ENCODE data around the gene FBLN2.
A peak's percentile ranks its signal among the peaks of the same experiment; 100 is the strongest.
"Not testable (repeated sequence)": the region's sequence is repeated elsewhere in the genome, so short reads cannot be mapped to it uniquely, and the experiment has no call there.

The FBLN2 gene

DNA sequence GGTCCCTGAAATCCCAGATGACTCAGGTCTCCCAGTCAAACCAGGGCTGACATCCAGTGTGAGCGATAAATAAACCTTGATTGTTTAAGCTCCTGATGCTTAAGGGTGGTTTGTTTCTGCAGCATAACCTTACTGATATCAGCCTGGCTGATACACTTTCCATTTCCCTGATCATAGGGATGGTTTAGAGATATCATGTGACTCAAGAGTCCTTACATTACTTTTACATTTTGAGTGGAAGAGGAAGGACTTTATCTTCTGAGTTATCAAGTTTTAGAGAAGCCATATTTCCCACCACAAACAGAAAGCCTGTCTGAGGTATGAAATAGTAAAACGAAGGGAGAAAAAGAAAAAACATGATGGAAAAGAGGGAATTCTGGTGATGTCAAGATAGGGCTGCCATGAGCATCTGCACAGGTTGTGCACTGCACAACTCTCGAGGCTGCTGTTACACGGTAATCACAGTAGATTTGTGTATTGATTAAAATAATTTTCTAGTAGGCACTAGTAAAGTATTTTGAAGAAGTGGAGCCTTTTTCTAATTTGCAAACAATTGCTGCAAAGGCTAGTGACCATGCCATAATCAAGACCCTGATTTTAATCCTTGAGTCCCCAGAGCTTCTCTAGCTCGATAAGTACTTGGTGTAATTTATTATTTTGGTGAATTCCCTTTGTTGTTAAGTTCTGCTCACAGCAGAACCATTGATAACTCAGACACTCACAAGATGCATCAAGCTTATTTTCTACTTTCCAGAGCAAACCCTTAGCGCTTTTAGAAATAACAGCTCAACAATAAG is 34.1 kb upstream of the FBLN2 start:
- DNase-seq: no peak

- no peak for DNase-seq
Observed at GRCh38 chr3:13515786-13516759, 32.9 kb upstream of the FBLN2 start.

DNA sequence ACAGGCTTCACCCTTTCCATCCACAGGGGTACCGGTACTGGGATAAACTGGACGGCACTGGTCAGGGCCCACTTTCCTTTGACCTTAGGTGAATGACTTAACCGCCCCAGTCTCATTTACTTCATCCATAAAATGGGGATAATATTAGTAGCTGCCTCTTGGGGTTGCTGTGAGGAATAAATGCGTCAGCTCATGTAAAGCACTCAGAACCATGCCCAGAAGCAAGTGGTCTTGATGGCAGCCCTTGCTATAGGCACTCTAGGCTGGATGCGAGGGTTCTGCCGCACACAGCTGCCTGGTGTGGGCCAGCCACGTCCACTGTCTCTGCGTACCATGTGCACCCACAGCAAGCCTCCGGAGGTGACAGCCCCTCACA is 32.2 kb upstream of the FBLN2 start:
- DNase-seq: no peak

GRCh38 chr3:13517253-13517977 is 31.5 kb upstream of the FBLN2 start:
- no peak for DNase-seq

- DNase-seq: no peak
Observed at GRCh38 chr3:13518516-13518953, 30.4 kb upstream of the FBLN2 start.

DNA sequence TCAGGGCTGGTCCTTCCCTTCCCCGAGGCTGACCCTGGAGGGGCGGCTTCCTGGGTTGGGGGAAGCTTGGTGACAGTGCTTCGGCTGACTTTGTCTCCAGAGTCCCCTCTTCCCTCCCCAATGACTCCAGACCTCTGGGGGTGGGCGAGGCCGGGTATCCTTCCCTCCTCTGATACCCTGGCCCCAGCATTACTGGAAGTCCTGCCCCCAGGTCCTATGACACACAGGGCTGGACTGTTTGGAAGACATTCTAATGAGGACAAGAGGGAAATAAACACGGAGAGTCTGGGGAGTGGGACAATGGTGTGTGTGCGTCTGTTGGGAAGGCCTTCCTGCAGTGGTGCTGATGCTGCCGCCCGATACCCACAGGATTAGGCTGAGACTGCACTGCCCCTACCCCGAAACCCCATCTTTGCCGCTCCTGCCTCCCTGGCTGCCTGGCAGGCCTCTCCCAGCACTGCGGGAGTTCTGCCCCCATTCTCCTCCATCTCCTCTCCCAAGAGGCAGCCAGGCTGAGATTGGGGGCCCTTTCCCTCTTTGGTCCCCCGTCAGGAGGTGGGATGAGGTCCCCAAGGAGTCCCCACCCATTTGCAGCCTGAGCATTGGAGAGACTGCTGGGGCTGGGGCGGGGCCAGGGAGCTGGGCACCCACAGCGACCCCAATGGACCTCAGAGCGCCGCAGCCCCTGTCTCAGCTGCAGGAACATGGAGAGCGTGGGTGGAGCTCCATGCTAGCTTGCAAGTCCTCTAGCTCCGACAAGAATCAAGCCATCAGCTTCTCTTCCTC is 29.7 kb upstream of the FBLN2 start:
- DNase-seq: no peak

DNA sequence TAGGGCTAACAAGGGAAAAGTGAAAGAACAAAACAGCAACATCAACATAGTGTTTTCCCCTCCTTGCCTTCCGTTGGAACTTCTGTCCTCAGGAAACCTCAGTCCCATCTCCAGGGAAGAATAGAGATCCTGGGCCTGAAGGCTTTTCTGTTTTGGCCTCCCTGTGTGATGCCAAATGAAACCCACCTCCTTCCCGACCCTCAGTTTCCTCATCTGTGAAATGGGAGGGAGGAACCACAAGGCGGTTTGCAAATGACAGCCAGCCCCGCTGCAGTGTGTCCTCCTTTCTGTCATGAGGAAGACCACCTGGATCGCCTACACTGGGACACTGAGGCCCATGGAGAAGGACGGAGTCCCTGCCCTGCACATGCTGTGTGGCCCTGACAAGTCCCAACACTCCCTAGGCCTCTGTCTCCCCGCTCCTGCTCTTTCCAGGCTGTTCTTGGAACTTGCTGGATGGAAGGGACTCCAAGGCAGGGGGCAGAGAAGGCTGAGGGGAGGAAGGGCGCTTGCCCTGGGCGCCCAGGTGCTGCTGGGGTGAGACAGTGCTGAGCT is 28.5 kb upstream of the FBLN2 start:
- no peak for DNase-seq

GRCh38 chr3:13521309-13521708 is 27.6 kb upstream of the FBLN2 start:
- DNase-seq: no peak

DNA sequence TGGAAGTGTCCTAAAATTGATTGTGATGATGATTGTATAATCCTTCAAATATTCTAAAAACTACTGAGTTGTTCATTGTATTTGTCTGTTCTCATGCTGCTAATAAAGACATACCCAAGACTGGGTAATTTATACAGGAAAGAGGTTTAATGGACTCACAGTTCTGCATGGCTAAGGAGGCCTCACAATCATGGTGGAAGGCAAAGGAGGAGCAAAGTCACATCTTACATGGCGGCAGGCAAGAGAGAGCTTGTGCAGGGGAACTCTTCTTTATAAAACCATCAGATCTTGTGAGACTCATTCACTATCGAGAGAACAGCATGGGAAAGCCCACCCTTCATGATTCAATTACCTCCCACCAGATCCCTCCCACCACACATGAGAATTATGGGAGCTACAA is 27.2 kb upstream of the FBLN2 start:
- not testable (repeated sequence) for DNase-seq

GRCh38 chr3:13522236-13522635 is 26.7 kb upstream of the FBLN2 start:
- no peak for DNase-seq

- peak; percentile 71 for DNase-seq
Observed at GRCh38 chr3:13524979-13525669, 23.8 kb upstream of the FBLN2 start.

GRCh38 chr3:13525827-13526625 is 22.9 kb upstream of the FBLN2 start:
- DNase-seq: no peak

DNA sequence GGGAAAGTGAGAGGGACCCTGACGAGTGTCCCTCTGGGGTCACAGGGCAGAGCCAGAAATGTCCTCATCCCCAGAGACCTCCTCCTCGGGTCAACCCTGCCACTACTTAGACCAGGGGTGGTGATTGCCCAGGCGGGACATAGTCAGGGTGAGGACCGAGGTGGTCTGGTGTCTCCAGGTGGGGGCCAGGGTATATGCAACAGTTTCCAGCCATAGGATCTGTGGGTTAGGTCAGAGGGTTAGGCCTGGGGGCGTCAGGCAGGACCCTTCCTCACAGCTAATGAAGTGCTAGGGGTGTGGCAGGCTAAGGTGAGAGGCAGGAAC is 22.3 kb upstream of the FBLN2 start:
- DNase-seq: no peak

- DNase-seq: peak; percentile 40
Observed at GRCh38 chr3:13528217-13528867, 20.6 kb upstream of the FBLN2 start.

DNA sequence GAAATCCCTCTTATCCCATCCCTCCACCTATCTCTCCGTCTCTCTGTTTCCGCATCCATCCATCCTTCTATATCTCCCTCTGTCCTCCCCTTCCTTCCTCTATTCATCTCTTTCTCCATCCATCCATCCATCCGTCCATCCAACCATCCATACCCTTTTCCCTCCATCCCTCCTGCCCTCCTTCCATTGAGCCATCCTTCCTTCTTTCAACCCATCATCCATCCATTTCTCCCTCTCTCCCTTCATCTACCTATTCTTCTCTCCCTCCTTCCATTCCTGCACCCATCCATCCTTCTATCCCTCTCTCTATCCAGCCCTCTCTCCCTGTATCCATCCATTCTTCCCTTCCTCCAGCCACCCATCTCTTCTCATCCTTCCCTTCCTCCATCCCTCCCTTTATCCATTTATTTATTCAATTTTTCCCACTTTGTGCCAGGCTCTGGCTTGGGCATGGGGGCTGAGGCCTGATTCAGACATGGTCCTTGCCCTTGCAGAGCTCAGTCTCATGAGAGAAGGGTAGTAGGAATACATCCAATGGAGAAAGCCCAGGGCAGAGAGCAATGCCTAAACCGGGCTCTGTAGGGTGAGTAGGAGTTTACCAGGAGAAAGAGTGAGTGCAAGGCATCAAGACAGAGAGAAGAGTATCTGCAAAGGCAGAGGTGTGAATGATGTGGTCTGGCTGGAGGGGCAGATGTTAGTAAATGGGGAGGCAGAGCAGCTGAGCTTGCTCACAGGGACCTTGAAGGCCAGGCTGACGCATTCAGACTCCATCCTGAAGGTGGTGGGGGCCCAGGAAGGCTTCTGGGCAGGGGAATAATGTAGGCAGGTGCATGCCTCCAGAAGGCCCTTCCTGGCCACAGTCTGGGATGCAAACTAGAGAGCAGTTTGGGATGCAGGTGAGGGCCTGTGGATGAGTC is 19.5 kb upstream of the FBLN2 start:
- no peak for DNase-seq

- DNase-seq: no peak
Observed at GRCh38 chr3:13530241-13531009, 18.5 kb upstream of the FBLN2 start.

GRCh38 chr3:13532085-13532484 is 16.8 kb upstream of the FBLN2 start:
- no peak for DNase-seq

GRCh38 chr3:13532631-13533030 is 16.3 kb upstream of the FBLN2 start:
- no peak for DNase-seq
